Liver (tissue), 9 donors: ENCODE results near the gene COG2. TPM values are rescaled to one million over a fixed set of nuclear protein-coding genes. Genes with fewer than 3 reads are reported as not detected.

Experiments
- DNase-seq: peaks from one replicate; pipeline ENCODE4 v3.0.0-alpha.2; 2017; ENCODE audit warnings: low spot score
- H3K27ac ChIP-seq, 2 donors: one replicate each; pipeline ENCODE4 v1.7.0; 2013; ENCODE audit warnings: inconsistent platforms in 2 of 2, low read length in 2 of 2, control low read depth in 1 of 2, low read depth in 1 of 2, mild to moderate bottlenecking in 1 of 2
- H3K27me3 ChIP-seq, 4 donors: one replicate each; pipeline versions ENCODE4 v1.6.1 to v1.7.0; 2013; ENCODE audit warnings: low read length in 3 of 4, inconsistent platforms in 1 of 4, mild to moderate bottlenecking in 1 of 4, moderate library complexity in 1 of 4; ENCODE audit not compliant: control insufficient read depth in 4 of 4, insufficient read depth in 4 of 4
- H3K36me3 ChIP-seq, 4 donors: one replicate each; pipeline versions ENCODE4 v1.6.1 to v1.7.0; 2013; ENCODE audit warnings: low read length in 3 of 4, mild to moderate bottlenecking in 3 of 4, low read depth in 1 of 4, moderate library complexity in 1 of 4; ENCODE audit not compliant: control insufficient read depth in 4 of 4, insufficient read depth in 3 of 4
- H3K4me1 ChIP-seq, 4 donors: one replicate each; pipeline versions ENCODE4 v1.6.1 to v1.7.0; 2013; ENCODE audit warnings: low read length in 3 of 4, mild to moderate bottlenecking in 3 of 4, moderate library complexity in 1 of 4; ENCODE audit not compliant: control insufficient read depth in 4 of 4, insufficient read depth in 4 of 4
- H3K4me3 ChIP-seq, 3 donors: one replicate each; pipeline versions ENCODE4 v1.6.1 to v1.7.0; 2013; ENCODE audit warnings: low read length in 3 of 3, control low read depth in 1 of 3, low read depth in 1 of 3, mild to moderate bottlenecking in 1 of 3
- H3K9ac ChIP-seq, 2 donors: one replicate each; pipeline ENCODE4 v1.7.0; 2013; ENCODE audit warnings: low read length in 2 of 2, mild to moderate bottlenecking in 2 of 2, moderate library complexity in 2 of 2, control low read depth in 1 of 2, low read depth in 1 of 2
- H3K9me3 ChIP-seq, 4 donors: one replicate each; pipeline versions ENCODE4 v1.6.1 to v1.7.0; 2013; ENCODE audit warnings: low read length in 3 of 4; ENCODE audit not compliant: control insufficient read depth in 4 of 4
- EGR1 ChIP-seq, 2 donors: IDR thresholded peaks; 2 replicates each; pipeline ENCODE4 v1.6.1; 2016 to 2018; ENCODE audit warnings: antibody characterized with exemption in 2 of 2, low read depth in 2 of 2
- FOXA2 ChIP-seq: IDR thresholded peaks from 2 replicates; pipeline ENCODE4 v1.6.1; 2016; ENCODE audit warnings: antibody characterized with exemption
- GABPA ChIP-seq, 2 donors: IDR thresholded peaks in 1 of 2; conservative IDR thresholded peaks in 1 of 2; 2 replicates each; pipeline ENCODE4 v1.6.1; 2016; ENCODE audit warnings: antibody characterized with exemption in 2 of 2, mild to moderate bottlenecking in 1 of 2, moderate library complexity in 1 of 2
- HNF4A ChIP-seq, 2 donors: conservative IDR thresholded peaks; 2 replicates each; pipeline ENCODE4 v1.6.1; 2016; ENCODE audit warnings: antibody characterized with exemption in 2 of 2, mild to moderate bottlenecking in 2 of 2
- JUND ChIP-seq, 2 donors: IDR thresholded peaks; 2 replicates each; pipeline ENCODE4 v1.6.1; 2016; ENCODE audit warnings: antibody characterized with exemption in 2 of 2
- NR2F2 ChIP-seq: IDR thresholded peaks from 2 replicates; pipeline ENCODE4 v1.6.1; 2016; ENCODE audit warnings: antibody characterized with exemption
- RXRA ChIP-seq, 2 donors: IDR thresholded peaks; 2 replicates each; pipeline ENCODE4 v1.6.1; 2017 to 2018; ENCODE audit warnings: antibody characterized with exemption in 2 of 2, mild to moderate bottlenecking in 1 of 2
- SP1 ChIP-seq: IDR thresholded peaks from 2 replicates; pipeline ENCODE4 v1.6.1; 2018; ENCODE audit warnings: antibody characterized with exemption, mild to moderate bottlenecking
- TAF1 ChIP-seq: conservative IDR thresholded peaks from 2 replicates; pipeline ENCODE4 v1.6.1; 2016; ENCODE audit warnings: antibody characterized with exemption, mild to moderate bottlenecking
- ZBTB33 ChIP-seq: IDR thresholded peaks from 2 replicates; pipeline ENCODE4 v1.6.1; 2016; ENCODE audit warnings: antibody characterized with exemption
- WGBS: extraction: QIAGEN DNeasy Blood & Tissue Kit; methylation state at CpG from one replicate; pipeline ENCODE4 v1.1.7; 2013; 5-methylcytosine and 5-hydroxymethylcytosine counted together
- polyA plus RNA-seq, 2 donors: library from polyadenylated mRNA; stranded (reverse) in 1 of 2; unstranded in 1 of 2; fragments of 200-250 nt in 1 of 2; fragments of >200 nt in 1 of 2; fragmentation: Nextera tagmentation in 1 of 2; extraction: Ambion mirVana in 1 of 2; gene quantifications; one replicate each; pipeline versions ENCODE4 v1.2.1 to v1.2.3, GENCODE V29; 2013 to 2015
- total RNA-seq, 2 donors: library from RNA; depleted of rRNA; stranded (reverse); fragments of >200 nt; gene quantifications; one replicate each; pipeline ENCODE4 v1.2.3, GENCODE V29; 2014
- TF ChIP-seq, protein P1 (sequence below): IDR thresholded peaks from 2 replicates; pipeline ENCODE4 v1.6.1; 2016; ENCODE audit warnings: antibody characterized with exemption, mild to moderate bottlenecking
- TF ChIP-seq, protein P2 (sequence below): fragments of 150-350 bp; IDR thresholded peaks from 2 replicates; pipeline ENCODE4 v1.5.1; 2017; ENCODE audit warnings: improper control_type of control experiment, low read depth, low read length; ENCODE audit not compliant: missing input control
- TF ChIP-seq, protein P3 (sequence below): IDR thresholded peaks from 2 replicates; pipeline ENCODE4 v1.6.1; 2016; ENCODE audit warnings: antibody characterized with exemption
- TF ChIP-seq, protein P4 (sequence below): IDR thresholded peaks from 2 replicates; pipeline ENCODE4 v1.6.1; 2016; ENCODE audit warnings: antibody characterized with exemption
- donor health status: healthy.
- donor health status: healthy.
- donor health status: healthy.
- donor health status: healthy.
- donor health status: healthy.

The COG2 gene
- total and polyA plus RNA-seq, 4 donors, result 6.4 to 16.1 (median 14.3) TPM

DNA sequence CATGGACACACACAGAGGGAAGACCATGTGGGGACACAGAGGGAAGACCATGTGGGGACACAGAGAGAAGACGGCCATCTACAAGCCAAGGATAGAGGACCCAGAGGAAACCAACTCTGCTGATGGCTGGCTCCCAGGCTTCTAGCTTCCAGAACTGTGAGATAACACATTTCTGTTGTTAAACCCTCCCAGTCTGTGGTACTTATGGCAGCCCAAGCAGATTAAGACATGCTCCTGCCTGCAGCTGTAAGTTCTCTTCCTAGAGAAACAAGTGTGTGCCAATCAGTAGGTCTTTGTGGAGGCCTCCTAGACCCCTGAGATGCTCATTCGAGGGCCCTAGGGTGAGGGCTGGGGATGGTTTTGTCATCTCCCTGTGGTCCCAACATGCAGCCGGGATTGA is 69.0 kb downstream of the COG2 start:
- TF ChIP-seq SP1 (no peak), NR2F2 (no peak), FOXA2 (no peak), TAF1 (no peak), RXRA (IDR thresholded peaks at IDR 0.05) (peak in 1 of 2 donors; percentile 79), EGR1 (IDR thresholded peaks at IDR 0.05; ENCODE audit: low read depth in 2 of 2) (peak in 1 of 2 donors; percentile 4), HNF4A (conservative IDR thresholded peaks at IDR 0.05) (no peak), GABPA (IDR thresholded peaks at IDR 0.05 in 1 of 2, conservative IDR thresholded peaks at IDR 0.05 in 1 of 2) (no peak), ZBTB33 (no peak), JUND (IDR thresholded peaks at IDR 0.05) (peak in 1 of 2 donors; percentile 45)
- TF ChIP-seq, protein P1, sequence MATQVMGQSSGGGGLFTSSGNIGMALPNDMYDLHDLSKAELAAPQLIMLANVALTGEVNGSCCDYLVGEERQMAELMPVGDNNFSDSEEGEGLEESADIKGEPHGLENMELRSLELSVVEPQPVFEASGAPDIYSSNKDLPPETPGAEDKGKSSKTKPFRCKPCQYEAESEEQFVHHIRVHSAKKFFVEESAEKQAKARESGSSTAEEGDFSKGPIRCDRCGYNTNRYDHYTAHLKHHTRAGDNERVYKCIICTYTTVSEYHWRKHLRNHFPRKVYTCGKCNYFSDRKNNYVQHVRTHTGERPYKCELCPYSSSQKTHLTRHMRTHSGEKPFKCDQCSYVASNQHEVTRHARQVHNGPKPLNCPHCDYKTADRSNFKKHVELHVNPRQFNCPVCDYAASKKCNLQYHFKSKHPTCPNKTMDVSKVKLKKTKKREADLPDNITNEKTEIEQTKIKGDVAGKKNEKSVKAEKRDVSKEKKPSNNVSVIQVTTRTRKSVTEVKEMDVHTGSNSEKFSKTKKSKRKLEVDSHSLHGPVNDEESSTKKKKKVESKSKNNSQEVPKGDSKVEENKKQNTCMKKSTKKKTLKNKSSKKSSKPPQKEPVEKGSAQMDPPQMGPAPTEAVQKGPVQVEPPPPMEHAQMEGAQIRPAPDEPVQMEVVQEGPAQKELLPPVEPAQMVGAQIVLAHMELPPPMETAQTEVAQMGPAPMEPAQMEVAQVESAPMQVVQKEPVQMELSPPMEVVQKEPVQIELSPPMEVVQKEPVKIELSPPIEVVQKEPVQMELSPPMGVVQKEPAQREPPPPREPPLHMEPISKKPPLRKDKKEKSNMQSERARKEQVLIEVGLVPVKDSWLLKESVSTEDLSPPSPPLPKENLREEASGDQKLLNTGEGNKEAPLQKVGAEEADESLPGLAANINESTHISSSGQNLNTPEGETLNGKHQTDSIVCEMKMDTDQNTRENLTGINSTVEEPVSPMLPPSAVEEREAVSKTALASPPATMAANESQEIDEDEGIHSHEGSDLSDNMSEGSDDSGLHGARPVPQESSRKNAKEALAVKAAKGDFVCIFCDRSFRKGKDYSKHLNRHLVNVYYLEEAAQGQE, result no peak
- TF ChIP-seq, protein P2, sequence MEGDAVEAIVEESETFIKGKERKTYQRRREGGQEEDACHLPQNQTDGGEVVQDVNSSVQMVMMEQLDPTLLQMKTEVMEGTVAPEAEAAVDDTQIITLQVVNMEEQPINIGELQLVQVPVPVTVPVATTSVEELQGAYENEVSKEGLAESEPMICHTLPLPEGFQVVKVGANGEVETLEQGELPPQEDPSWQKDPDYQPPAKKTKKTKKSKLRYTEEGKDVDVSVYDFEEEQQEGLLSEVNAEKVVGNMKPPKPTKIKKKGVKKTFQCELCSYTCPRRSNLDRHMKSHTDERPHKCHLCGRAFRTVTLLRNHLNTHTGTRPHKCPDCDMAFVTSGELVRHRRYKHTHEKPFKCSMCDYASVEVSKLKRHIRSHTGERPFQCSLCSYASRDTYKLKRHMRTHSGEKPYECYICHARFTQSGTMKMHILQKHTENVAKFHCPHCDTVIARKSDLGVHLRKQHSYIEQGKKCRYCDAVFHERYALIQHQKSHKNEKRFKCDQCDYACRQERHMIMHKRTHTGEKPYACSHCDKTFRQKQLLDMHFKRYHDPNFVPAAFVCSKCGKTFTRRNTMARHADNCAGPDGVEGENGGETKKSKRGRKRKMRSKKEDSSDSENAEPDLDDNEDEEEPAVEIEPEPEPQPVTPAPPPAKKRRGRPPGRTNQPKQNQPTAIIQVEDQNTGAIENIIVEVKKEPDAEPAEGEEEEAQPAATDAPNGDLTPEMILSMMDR, result no peak
- TF ChIP-seq, protein P3, sequence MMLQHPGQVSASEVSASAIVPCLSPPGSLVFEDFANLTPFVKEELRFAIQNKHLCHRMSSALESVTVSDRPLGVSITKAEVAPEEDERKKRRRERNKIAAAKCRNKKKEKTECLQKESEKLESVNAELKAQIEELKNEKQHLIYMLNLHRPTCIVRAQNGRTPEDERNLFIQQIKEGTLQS, result no peak
- TF ChIP-seq, protein P4, sequence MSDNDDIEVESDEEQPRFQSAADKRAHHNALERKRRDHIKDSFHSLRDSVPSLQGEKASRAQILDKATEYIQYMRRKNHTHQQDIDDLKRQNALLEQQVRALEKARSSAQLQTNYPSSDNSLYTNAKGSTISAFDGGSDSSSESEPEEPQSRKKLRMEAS, result no peak
- WGBS, result 53% methylated on average over 3 of the region's 3 CpGs
- Histone ChIP-seq H3K36me3 (peaks cover 7 to 17% (median 14%) of the 10 kb centered on the region in 4 donors), H3K4me1 (peaks cover 5 to 83% (median 65%) of the 10 kb centered on the region in 4 donors), H3K9me3 (no peaks in the 10 kb centered on the region), H3K9ac (peak overlapping the region in 1 of 2 donors; percentile 90), H3K27me3 (no peaks in the 10 kb centered on the region), H3K4me3 (peak overlapping the region; percentile 55 to 87 (median 84)), H3K27ac (peak overlapping the region in 1 of 2 donors; percentile 39)
- no peak for DNase-seq

DNA sequence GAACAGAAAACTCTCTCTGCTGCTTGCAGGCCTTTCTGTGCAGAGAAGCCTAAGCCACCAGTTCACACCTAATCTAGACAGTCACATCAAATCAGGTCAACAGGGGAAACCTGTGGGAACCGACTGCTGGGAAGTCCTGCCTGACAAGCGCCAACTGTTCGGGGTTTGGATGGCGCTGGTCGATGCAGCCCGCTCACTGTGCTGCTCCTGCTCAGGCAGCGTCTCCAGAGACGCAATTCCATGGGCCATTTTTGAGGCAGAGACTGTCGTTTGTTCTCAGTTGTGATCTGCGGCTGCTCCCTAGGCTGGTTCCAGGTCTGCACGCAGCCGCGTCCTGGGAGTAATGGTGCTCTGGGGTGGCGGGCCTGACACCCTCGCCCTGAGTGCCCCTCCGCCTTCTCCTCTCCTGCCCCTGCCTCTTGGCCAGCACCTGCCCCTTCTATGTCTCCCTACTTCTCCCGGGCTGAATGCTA is 70.2 kb downstream of the COG2 start:
- H3K36me3 ChIP-seq, result peaks cover 3 to 10% (median 7%) of the 10 kb centered on the region in 4 donors
- peak overlapping the region; percentile 44 to 85 for H3K27ac ChIP-seq
- no peaks in the 10 kb centered on the region for H3K9me3 ChIP-seq
- H3K27me3 ChIP-seq, result no peaks in the 10 kb centered on the region
- H3K9ac ChIP-seq, result peak overlapping the region; percentile 76 to 90
- 45% methylated on average over 17 of the region's 17 CpGs for WGBS
- peaks cover 5 to 76% (median 58%) of the 10 kb centered on the region in 4 donors for H3K4me1 ChIP-seq
- DNase-seq, result no peak
- TF ChIP-seq EGR1 (IDR thresholded peaks at IDR 0.05; ENCODE audit: low read depth in 2 of 2) (peak in 1 of 2 donors; percentile 44), TAF1 (peak; percentile 35), FOXA2 (no peak)
- TF ChIP-seq, protein P3, result peak; percentile 20
- H3K4me3 ChIP-seq, result peak overlapping the region; percentile 55 to 87 (median 84)
